C1 segment of cervical spinal cord (tissue), 14 donors: ENCODE results near the gene MAP3K15.

Source experiments
- DNase-seq, 14 donors: peaks; one replicate each; lab custom pipeline; 2025; lab: John Stamatoyannopoulos, UW

MAP3K15 gene

GRCh38 chrX:19344661-19345060 is 170.6 kb downstream of the MAP3K15 start:
- DNase-seq, result no peak

- DNase-seq, result peak; percentile 20 to 90 (median 81)
Measured at GRCh38 chrX:19343535-19344408, 171.5 kb downstream of the MAP3K15 start, which contains the start of gene PDHA1. PDHA1 (plus strand) TSS chrX:19343927; CDS start chrX:19344038, 111 bp downstream.

GRCh38 chrX:19343085-19343534 is 172.2 kb downstream of the MAP3K15 start:
- peak in 1 of 14 donors; percentile 35 for DNase-seq

GRCh38 chrX:19342331-19342906 is 172.9 kb downstream of the MAP3K15 start:
- no peak for DNase-seq

- DNase-seq, result no peak
Measured at GRCh38 chrX:19334945-19335626, 180.2 kb downstream of the MAP3K15 start.

- DNase-seq, result peak in 1 of 14 donors; percentile 36
Measured at GRCh38 chrX:19332983-19333382, 182.3 kb downstream of the MAP3K15 start.

DNA sequence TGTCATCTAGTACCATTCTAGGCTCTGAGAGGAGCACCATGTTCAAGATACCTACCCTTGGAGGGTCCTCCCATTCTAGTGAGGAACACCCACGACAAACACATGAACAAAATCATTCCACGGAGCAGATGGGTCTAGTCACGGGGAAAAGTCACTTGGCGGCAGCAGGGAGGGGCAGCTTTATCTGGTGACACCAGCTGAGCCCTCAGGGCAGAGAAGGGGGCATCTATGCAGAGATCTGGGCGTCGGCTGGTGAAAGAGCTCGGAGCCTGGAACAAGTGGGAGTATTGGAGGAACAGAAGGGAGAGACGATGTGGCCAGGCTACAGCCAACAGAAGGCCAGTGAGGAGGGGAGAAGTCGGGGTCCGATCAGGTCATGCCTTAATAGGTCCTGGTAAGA is 183.5 kb downstream of the MAP3K15 start:
- DNase-seq, result no peak

GRCh38 chrX:19326567-19326966 is 188.7 kb downstream of the MAP3K15 start:
- DNase-seq, result no peak
